ENCODE measurements around the gene LMX1B. TPM values are rescaled to one million over a fixed set of nuclear protein-coding genes. Genes with fewer than 3 reads are reported as not detected.

Gene LMX1B
- total RNA-seq, 1 experiment from 2014 or later, result 0.55 TPM

DNA sequence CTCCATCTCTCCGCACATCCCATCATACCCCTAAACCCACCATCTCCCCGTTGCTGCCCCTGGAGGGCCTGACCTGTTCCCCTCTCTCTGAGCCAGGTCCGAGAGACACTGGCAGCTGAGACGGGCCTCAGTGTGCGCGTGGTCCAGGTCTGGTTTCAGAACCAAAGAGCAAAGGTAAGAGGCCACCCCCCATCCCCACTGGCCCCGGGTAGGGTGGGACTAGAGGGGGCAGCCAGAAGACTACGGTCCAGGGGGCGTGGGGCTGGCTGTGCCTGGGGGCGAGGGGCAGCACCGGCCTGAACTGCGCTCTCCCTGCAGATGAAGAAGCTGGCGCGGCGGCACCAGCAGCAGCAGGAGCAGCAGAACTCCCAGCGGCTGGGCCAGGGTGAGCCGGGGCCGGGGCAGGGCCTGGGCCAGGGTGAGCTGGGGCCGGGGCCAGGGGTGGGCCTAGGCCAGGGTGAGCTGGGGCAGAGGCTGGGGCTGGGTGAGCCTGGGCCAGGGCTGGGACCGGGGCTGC lies 79.8 kb downstream of the LMX1B start:
- no peak for DNase-seq (ENCODE audit: low read depth)

GRCh38 chr9:126694206-126695081 lies 80.7 kb downstream of the LMX1B start:
- DNase-seq (ENCODE audit: low read depth), result no peak

DNA sequence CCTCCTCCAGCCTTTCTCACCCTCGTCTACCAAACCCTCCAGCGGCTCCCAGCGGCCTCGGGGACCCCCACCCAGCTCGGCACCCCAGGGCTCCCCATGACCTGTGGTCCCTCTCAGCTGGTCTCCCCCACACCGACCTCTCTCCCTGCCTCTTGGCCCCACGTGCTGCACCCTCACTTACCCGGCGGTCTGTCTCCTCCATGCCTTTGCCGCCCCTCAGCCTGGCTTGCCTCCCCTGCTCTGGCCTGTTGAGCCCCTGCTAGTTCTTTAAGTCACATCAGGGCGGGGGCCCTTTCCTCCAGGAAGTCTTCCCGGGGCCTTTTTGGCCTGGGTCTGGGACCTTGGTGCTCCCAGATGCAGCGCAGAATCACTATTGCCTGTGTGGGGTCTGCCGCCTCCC lies 81.5 kb downstream of the LMX1B start:
- DNase-seq (ENCODE audit: low read depth), result no peak

DNA sequence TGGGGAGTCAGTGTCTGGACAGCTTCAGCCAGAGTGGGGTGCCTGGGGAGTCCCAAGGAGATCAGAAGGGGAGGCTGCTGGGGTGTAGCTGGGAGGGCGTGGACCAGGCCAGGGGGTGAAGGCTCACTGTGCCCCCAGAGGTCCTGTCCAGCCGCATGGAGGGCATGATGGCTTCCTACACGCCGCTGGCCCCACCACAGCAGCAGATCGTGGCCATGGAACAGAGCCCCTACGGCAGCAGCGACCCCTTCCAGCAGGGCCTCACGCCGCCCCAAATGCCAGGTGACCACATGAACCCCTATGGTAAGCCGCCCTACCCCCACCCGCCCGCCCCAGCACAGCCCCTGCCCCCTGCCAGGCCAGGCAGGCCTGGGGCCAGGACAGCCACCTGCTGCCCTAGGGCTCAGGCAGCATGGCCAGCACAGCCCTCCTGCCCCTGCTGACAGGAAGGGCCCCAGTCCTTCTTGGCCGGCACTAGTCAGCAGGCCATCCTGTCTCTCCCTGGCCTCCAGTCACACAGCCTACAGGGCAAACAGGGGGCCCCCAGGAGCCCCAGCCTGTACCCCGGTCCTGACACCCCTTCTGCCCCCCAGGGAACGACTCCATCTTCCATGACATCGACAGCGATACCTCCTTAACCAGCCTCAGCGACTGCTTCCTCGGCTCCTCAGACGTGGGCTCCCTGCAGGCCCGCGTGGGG lies 82.1 kb downstream of the LMX1B start:
- no peak for DNase-seq (ENCODE audit: low read depth)

GRCh38 chr9:126696401-126697145 lies 82.8 kb downstream of the LMX1B start:
- DNase-seq (ENCODE audit: low read depth), result no peak

GRCh38 chr9:126697330-126697729 lies 83.6 kb downstream of the LMX1B start:
- no peak for DNase-seq (ENCODE audit: low read depth)

DNA sequence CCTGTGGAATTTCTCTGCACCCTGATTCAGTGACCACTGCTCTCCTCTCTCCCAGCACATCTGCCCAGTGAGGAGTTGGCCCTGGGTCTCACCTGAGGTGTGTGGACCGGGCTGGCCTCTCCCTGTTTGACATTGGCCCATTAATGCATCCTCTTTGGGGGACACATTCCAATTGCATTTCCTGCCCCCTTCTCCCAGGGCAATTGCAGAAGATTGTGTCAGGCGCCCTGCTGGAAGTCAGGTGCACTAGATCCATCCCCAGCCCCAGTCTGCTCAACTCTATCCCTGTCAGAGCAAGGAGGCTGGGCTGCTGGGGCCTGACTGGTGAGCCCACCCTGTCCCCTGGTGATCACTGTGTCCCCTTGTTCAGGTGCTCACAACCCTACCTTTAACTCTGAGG lies 84.5 kb downstream of the LMX1B start:
- DNase-seq (ENCODE audit: low read depth), result no peak

DNA sequence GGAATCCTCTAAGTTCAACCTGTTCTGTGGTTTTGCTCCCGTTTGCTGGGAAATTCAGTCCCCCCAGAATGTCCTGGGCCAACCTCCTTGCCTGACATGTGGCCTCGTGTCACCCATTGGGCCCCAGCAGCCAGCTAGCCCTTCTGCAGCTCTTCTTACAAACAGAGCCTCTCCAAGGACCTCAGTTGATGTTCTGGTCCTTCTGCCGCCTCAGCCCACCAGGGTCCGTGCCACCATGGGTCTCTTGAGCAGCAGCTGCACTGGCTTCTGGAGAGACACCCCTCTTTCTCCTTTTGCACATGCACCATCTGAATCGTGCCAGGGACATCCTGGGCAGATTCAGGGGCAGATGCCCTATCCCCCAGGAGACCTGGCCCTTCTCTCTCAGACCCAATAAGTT lies 85.0 kb downstream of the LMX1B start:
- no peak for DNase-seq (ENCODE audit: low read depth)

GRCh38 chr9:126699401-126699881 lies 85.7 kb downstream of the LMX1B start:
- DNase-seq (ENCODE audit: low read depth), result no peak

DNA sequence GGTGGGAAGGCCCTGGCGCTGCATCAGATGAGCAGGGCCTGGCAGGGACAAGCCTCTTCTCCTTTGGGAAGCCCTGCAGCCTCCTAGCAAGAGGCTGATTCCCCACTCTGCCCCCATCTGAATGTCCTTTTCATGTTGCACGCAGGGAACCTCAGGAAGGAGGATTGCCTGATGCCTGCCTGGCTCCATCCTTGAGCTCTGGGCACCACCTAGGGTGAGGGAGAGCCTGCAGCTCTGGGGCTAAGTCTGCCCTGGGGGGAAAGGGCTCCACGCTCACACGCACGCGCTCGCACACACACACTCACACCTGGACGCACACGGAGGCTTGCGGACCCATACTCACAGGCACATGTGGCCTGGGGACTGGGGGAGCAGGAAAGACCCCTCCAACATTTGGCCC lies 86.6 kb downstream of the LMX1B start:
- DNase-seq (ENCODE audit: low read depth), result no peak

GRCh38 chr9:126700903-126701812 lies 87.4 kb downstream of the LMX1B start:
- no peak for DNase-seq (ENCODE audit: low read depth)

- DNase-seq (ENCODE audit: low read depth), result no peak
These were observed 88.0 kb downstream of the LMX1B start for GRCh38 chr9:126701813-126702140.

- no peak for DNase-seq (ENCODE audit: low read depth)
These were observed 88.6 kb downstream of the LMX1B start for GRCh38 chr9:126702151-126703001.

DNA sequence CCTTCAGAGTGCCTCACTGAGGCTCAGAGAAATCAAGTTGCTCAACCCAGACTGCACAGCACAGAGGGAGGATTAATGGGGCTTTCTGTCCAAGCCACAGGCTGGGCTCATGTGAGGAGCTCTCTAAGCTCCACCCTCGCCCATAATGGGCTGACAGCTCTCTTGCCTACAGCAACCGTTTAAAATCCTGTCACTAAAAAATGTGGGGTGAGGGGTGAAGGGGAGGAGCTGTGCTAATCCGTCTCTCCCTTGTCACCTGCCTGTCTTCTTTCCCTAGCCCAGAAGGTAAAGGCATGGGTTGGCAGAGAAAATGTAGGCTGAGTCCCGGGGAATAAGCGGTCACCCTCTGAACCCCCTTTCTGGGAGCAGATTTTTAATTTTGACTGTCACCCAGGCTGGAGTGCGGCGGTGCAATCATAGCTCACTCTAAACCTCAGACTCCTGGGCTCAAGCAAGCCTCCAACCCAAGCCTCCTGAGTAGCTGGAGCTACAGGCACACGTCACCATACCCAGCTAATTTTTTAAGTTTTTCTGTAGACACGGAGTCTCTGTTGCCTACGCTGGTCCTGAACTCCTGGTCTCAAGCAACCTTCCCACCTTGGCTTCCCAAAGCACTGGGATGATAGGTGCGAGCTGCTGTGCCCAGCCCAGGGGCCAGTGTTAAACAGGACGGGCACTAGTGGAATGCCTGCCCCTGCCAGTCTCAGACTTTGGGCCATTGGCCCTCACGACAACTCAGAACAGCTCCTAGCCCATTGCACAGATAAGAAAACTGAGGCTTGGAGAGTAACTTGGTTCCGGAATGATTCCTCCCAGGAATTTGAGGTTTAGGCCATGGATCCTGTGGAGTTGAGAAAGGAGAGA lies 89.5 kb downstream of the LMX1B start:
- DNase-seq (ENCODE audit: low read depth), result no peak

DNA sequence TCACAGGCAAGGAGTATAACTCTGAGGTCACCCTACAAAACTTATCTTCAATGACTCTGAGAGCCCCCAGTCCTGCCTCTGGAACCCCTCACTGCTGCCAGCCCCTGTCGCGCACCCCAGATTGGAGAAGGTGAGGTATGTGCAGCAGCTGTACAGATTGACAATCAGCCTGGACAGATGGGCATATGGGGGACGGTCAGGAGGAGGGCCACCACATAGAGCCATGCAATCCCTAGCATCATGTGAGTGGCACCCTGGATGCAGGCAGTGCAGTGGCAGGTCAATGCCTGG lies 90.1 kb downstream of the LMX1B start:
- DNase-seq (ENCODE audit: low read depth), result no peak

DNA sequence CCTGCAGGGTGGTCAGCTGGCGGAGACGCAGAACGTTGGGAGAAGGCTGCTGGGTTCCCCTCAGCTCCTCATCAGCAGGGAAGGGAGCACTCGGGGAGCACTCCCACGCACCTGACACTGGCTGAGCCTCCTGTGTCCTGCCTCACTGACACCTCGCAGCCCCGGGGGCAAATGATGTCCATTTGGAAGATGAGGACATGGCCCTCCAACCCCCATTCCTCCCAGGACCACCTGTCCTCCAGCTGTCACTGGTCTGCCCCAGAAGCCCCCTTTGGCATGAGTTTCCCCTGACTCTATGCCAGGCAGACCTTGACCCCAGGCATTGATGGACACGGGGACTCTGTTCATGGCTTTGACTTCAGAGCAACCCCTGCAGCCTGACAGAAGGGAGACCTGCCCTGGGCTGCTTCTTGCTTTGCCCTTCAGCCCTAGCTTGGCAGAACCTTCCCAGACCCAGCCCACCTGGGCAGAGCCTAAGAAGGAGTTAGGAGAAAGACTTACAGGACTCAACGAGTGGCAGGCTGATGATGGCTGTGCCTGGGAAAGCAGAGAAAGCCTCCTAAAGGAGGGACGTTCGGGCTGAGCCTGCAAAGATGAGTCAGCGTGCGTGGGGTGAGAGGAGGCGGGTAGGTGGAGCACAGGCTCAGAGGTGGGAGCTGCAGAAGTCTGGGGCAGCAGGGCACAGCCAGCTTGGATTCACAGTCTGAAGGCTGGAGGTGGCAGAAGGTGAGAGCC lies 90.6 kb downstream of the LMX1B start:
- peak; percentile 70 for DNase-seq (ENCODE audit: low read depth)

GRCh38 chr9:126704892-126705766 lies 91.4 kb downstream of the LMX1B start:
- peak; percentile 48 for DNase-seq (ENCODE audit: low read depth)

All from HT1080 (cell line).